ENCODE measurements around the gene AIG1.

The AIG1 gene

DNA sequence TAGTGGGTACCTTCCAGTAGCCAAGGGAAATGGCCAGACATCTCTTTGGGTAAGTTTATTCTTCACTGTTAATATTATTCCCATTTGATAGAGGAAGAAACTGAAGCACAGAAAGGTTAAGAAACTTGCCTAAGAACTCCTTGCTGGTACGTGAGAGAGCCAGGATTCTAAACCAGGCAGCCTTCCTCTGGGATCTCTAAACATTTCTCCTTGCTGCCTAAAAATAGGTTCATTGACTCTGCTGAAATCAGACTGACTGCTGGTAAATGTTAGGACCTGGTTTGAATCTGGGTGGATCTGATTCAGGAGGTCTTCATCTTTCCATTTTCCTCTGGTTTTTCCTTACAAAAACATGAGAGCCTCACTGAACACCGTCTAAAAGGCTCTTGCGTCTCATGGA, 186.9 kb downstream of the AIG1 start:
- H3K4me3 ChIP-seq, result no peak overlapping the region
- H3K36me3 ChIP-seq, result no peaks in the 10 kb centered on the region
- no peaks in the 10 kb centered on the region for H3K4me1 ChIP-seq
- no peaks in the 10 kb centered on the region for H4K20me1 ChIP-seq
- H3K9ac ChIP-seq, result no peak overlapping the region
- no peak overlapping the region for H3K4me2 ChIP-seq
- TF ChIP-seq Cebpa-rat (IDR thresholded peaks at IDR 0.05), result no peak
- H3K27me3 ChIP-seq, result no peaks in the 10 kb centered on the region
- H3K27ac ChIP-seq, result no peak overlapping the region
- H3K9me3 ChIP-seq, result peaks cover 11% of the 10 kb centered on the region; the same call in 1 of the 2 replicates

- Histone ChIP-seq H4K20me1 (no peaks in the 10 kb centered on the region), H3K4me1 (no peaks in the 10 kb centered on the region)
- no peak for TF ChIP-seq Cebpa-rat (IDR thresholded peaks at IDR 0.05)
Measured at GRCh38 chr6:143248359-143248758, 187.7 kb downstream of the AIG1 start.

DNA sequence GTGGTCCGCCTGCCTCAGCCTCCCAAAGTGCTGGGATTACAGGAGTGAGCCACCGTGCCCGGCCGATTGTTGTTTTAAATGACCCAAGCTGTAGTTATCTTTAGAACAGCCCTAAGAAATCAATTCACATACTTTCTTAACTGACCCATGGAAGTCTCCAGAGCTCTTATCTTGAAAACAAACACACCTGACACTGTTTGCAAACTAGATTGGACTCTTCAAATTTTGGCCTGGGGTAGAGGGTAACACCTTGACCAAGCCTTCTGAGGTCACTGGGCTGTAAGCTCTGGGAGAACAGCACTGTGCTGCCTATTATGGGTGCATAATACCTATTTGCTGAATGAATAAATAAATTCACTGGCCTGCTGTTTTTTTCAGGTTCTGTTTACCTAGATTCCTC, 190.6 kb downstream of the AIG1 start:
- TF ChIP-seq Cebpa-rat (IDR thresholded peaks at IDR 0.05), result no peak
- H3K9me3 ChIP-seq, result peaks cover 6% of the 10 kb centered on the region; the same call in 1 of the 2 replicates
- H3K27me3 ChIP-seq, result no peaks in the 10 kb centered on the region
- no peaks in the 10 kb centered on the region for H4K20me1 ChIP-seq
- no peak overlapping the region for H3K4me2 ChIP-seq
- no peak overlapping the region for H3K27ac ChIP-seq
- H3K4me1 ChIP-seq, result no peaks in the 10 kb centered on the region
- H3K9ac ChIP-seq, result no peak overlapping the region
- H3K4me3 ChIP-seq, result no peak overlapping the region
- no peaks in the 10 kb centered on the region for H3K36me3 ChIP-seq

More at GRCh38 chr6:143248359-143248758, 187.7 kb downstream of the AIG1 start:
- H3K27me3 ChIP-seq, result no peaks in the 10 kb centered on the region
- no peak overlapping the region for H3K4me2 ChIP-seq
- H3K36me3 ChIP-seq, result no peaks in the 10 kb centered on the region
- H3K27ac ChIP-seq, result no peak overlapping the region
- no peak overlapping the region for H3K9ac ChIP-seq
- no peak overlapping the region for H3K4me3 ChIP-seq
- peaks cover 11% of the 10 kb centered on the region; the same call in 1 of the 2 replicates for H3K9me3 ChIP-seq

GRCh38 chr6:143252961-143253360, 192.3 kb downstream of the AIG1 start:
- no peaks in the 10 kb centered on the region for H3K9me3 ChIP-seq
- no peaks in the 10 kb centered on the region for H3K27me3 ChIP-seq
- no peaks in the 10 kb centered on the region for H3K36me3 ChIP-seq
- H3K9ac ChIP-seq, result no peak overlapping the region
- no peaks in the 10 kb centered on the region for H4K20me1 ChIP-seq
- no peak overlapping the region for H3K4me2 ChIP-seq
- no peaks in the 10 kb centered on the region for H3K4me1 ChIP-seq
- no peak for TF ChIP-seq Cebpa-rat (IDR thresholded peaks at IDR 0.05)
- H3K4me3 ChIP-seq, result no peak overlapping the region
- no peak overlapping the region for H3K27ac ChIP-seq

- no peaks in the 10 kb centered on the region for H4K20me1 ChIP-seq
- no peak overlapping the region for H3K4me3 ChIP-seq
- H3K4me2 ChIP-seq, result no peak overlapping the region
- H3K9me3 ChIP-seq, result no peaks in the 10 kb centered on the region
- no peaks in the 10 kb centered on the region for H3K4me1 ChIP-seq
- H3K9ac ChIP-seq, result no peak overlapping the region
- TF ChIP-seq Cebpa-rat (IDR thresholded peaks at IDR 0.05), result no peak
- H3K27ac ChIP-seq, result no peak overlapping the region
- H3K27me3 ChIP-seq, result no peaks in the 10 kb centered on the region
- H3K36me3 ChIP-seq, result no peaks in the 10 kb centered on the region
Measured at GRCh38 chr6:143253586-143253985, 192.9 kb downstream of the AIG1 start.

- Histone ChIP-seq H3K4me1 (no peaks in the 10 kb centered on the region), H3K4me3 (no peak overlapping the region), H3K9me3 (0 out of 2 replicates have a peak, but pooled peaks cover 4% of the 10 kb centered on the region), H3K27ac (no peak overlapping the region), H3K4me2 (no peak overlapping the region), H3K9ac (no peak overlapping the region), H3K27me3 (no peaks in the 10 kb centered on the region), H4K20me1 (no peaks in the 10 kb centered on the region), H3K36me3 (no peaks in the 10 kb centered on the region)
- TF ChIP-seq Cebpa-rat (IDR thresholded peaks at IDR 0.05), result no peak
Measured at GRCh38 chr6:143258945-143259344, 198.3 kb downstream of the AIG1 start.

DNA sequence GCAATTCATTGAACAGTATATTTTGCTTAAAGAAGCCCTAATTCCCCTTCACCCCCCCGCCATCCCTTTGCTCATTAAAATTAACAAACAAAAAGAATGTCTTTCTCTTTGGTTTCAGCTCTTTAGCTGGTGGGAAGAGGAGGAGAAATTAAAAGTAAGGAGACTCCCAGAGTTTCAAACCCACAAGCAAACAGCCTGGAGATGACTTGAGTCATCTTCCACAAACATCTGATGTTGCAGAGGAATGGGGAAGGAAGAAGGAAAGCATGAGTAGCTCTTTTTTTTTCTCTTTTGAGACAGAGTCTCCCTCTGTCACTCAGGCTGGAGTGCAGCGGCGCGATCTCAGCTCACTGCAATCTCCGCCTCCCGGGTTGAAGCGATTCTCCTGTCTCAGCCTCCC, 200.2 kb downstream of the AIG1 start:
- Histone ChIP-seq H3K4me1 (no peaks in the 10 kb centered on the region), H3K27me3 (no peaks in the 10 kb centered on the region), H3K36me3 (no peaks in the 10 kb centered on the region), H3K9me3 (0 out of 2 replicates have a peak, but pooled peaks cover 4% of the 10 kb centered on the region), H4K20me1 (no peaks in the 10 kb centered on the region), H3K4me3 (no peak overlapping the region), H3K9ac (no peak overlapping the region), H3K4me2 (no peak overlapping the region), H3K27ac (no peak overlapping the region)
- no peak for TF ChIP-seq Cebpa-rat (IDR thresholded peaks at IDR 0.05)

DNA sequence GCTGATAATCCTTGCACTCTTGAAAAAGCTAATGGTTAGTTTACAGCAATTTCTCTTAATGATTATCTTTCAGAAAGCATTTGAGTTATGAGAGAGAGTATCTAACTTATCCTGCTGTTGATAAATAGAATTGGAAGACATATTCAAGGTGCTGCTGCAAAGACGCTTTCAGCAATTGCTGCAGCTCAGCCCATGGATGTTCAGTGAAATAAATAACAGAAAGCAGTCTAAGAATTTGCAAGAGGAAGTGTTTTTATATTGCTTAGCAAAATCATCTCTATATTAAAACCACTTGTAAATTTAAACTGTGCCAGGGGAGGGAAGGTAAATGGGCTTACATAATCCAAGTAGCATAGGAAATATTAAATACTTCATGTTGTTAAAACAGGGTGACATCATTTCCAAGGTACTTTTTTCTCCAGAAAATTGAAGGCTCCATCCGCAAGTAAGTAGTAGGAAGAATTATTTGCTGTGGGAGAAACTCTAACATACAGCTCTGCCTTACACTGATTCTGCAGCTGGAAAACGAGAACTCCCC, 201.3 kb downstream of the AIG1 start:
- no peak overlapping the region for H3K27ac ChIP-seq

DNA sequence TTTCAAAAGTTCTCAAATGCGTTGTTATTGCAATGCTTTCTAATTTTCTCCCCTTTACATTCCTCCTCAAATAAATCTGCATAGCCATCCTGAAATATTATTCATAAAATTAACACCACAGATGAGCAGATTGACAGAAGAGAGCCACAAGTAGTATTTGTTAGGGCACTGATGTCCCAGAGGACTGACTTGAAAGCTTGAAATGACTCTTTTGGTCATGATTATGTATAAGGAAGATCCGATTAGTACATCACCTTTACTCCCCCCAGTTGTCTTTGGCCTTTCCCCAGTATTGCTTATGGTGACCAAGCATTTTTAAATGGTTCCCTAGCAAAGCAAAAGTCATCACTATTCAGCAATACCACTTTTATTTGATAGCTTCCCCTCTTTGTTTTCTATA, 202.2 kb downstream of the AIG1 start:
- H3K36me3 ChIP-seq, result no peaks in the 10 kb centered on the region
- no peak overlapping the region for H3K4me2 ChIP-seq
- H3K27ac ChIP-seq, result no peak overlapping the region
- no peaks in the 10 kb centered on the region for H3K27me3 ChIP-seq
- no peaks in the 10 kb centered on the region for H4K20me1 ChIP-seq
- 0 out of 2 replicates have a peak, but pooled peaks cover 4% of the 10 kb centered on the region for H3K9me3 ChIP-seq
- no peaks in the 10 kb centered on the region for H3K4me1 ChIP-seq
- H3K4me3 ChIP-seq, result no peak overlapping the region
- H3K9ac ChIP-seq, result no peak overlapping the region
- no peak for TF ChIP-seq Cebpa-rat (IDR thresholded peaks at IDR 0.05)

More for the DNA sequence above, 201.3 kb downstream of the AIG1 start:
- Histone ChIP-seq H4K20me1 (no peaks in the 10 kb centered on the region), H3K4me3 (no peak overlapping the region), H3K9ac (no peak overlapping the region), H3K4me1 (no peaks in the 10 kb centered on the region), H3K27me3 (no peaks in the 10 kb centered on the region), H3K36me3 (no peaks in the 10 kb centered on the region), H3K9me3 (0 out of 2 replicates have a peak, but pooled peaks cover 4% of the 10 kb centered on the region), H3K4me2 (no peak overlapping the region)
- TF ChIP-seq Cebpa-rat (IDR thresholded peaks at IDR 0.05), result no peak

DNA sequence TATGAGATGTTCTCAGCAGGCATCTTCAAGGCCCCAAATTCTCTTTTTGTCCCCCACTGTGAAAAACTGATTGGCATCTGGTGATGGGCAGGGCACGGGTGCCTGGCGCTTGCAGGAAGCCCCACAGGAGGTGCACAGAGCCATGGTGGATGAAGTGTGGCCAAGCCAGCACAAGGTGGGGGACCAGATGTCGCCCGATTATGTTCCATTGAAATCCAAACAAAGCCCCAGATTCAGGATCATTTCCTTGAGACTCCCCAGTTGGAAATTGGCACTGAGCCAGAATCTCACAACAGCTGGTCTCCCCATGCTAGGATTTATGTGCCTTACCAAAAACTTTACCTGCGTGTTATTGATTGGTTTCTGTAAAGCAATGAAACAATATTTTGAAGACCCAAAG, 203.7 kb downstream of the AIG1 start:
- no peak overlapping the region for H3K9ac ChIP-seq
- H3K36me3 ChIP-seq, result no peaks in the 10 kb centered on the region
- no peak overlapping the region for H3K4me2 ChIP-seq
- TF ChIP-seq Cebpa-rat (IDR thresholded peaks at IDR 0.05), result no peak
- no peaks in the 10 kb centered on the region for H3K4me1 ChIP-seq
- H3K9me3 ChIP-seq, result no peaks in the 10 kb centered on the region
- no peaks in the 10 kb centered on the region for H3K27me3 ChIP-seq
- H3K27ac ChIP-seq, result no peak overlapping the region
- H3K4me3 ChIP-seq, result no peak overlapping the region
- H4K20me1 ChIP-seq, result no peaks in the 10 kb centered on the region

Data from BLaER1 (cell line).